H1 (cell line): Measurements from ENCODE around the gene UPK2. TPM values are rescaled to one million over a fixed set of nuclear protein-coding genes. Genes with fewer than 3 reads are reported as not detected.

Experiments
- CTCF ChIA-PET: fragments of 300-600 bp; sonication (Branson Sonifier 250); formaldehyde crosslinking; loops from one replicate; lab custom pipeline; 2021; ENCODE audit not compliant: partially characterized antibody; lab: Charles Lee
- POLR2A ChIA-PET: fragments of 300-600 bp; sonication (Branson Sonifier 250); formaldehyde crosslinking; loops from one replicate; lab custom pipeline; 2021; ENCODE audit warnings: inconsistent platforms; ENCODE audit not compliant: partially characterized antibody; lab: Charles Lee
- DNase-seq, 2 experiments: peaks; one replicate each; pipeline versions ENCODE4 v3.0.0 to v3.0.0-alpha.2; 2010 to 2022; ENCODE audit warnings: low spot score in 2 of 2, low read depth in 1 of 2, mixed read lengths in 1 of 2
- FAIRE-seq: peaks from 2 replicates; lab custom pipeline; 2011; peaks lifted over from hg19 to GRCh38; lab: Jason Lieb, UNC
- H2AFZ ChIP-seq: 2 replicates; pipeline ENCODE4 v1.8.1; 2012; ENCODE audit warnings: low read length, inconsistent platforms
- H2AK5ac ChIP-seq: 2 replicates; pipeline ENCODE4 v1.6.1; 2013; ENCODE audit warnings: low read depth, low read length
- H2BK120ac ChIP-seq: replicated peaks from 2 replicates; pipeline ENCODE3; 2013; ENCODE audit warnings: low read depth, low read length, inconsistent platforms
- H2BK12ac ChIP-seq: 2 replicates; pipeline ENCODE4 v1.6.1; 2013; ENCODE audit warnings: low read depth, low read length
- H2BK15ac ChIP-seq: 2 replicates; pipeline ENCODE4 v1.6.1; 2013; ENCODE audit warnings: low read length
- H2BK20ac ChIP-seq: 2 replicates; pipeline ENCODE4 v1.6.1; 2013; ENCODE audit warnings: low read length
- H2BK5ac ChIP-seq: 2 replicates; pipeline ENCODE4 v1.6.1; 2013; ENCODE audit warnings: low read depth, low read length
- H3K14ac ChIP-seq: 2 replicates; pipeline ENCODE4 v1.6.1; 2013; ENCODE audit warnings: inconsistent platforms; ENCODE audit not compliant: insufficient read length
- H3K18ac ChIP-seq: 2 replicates; pipeline ENCODE4 v1.6.1; 2013; ENCODE audit warnings: low read length; ENCODE audit errors: extremely low read depth
- H3K23ac ChIP-seq: 2 replicates; pipeline ENCODE4 v1.6.1; 2013; ENCODE audit warnings: inconsistent platforms; ENCODE audit not compliant: insufficient read length
- H3K23me2 ChIP-seq: 2 replicates; pipeline ENCODE4 v1.6.1; 2013; ENCODE audit warnings: low read depth, low read length
- H3K27ac ChIP-seq: 2 replicates; pipeline ENCODE4 v1.6.1; 2011; ENCODE audit warnings: low read depth, low read length, inconsistent platforms
- H3K27me3 ChIP-seq, 4 experiments: replicated peaks in 1 of 4; 1 replicate in 1 of 4; 2 replicates in 3 of 4; pipeline versions ENCODE4 v1.6.1 to v1.8.1; 2011 to 2013; ENCODE audit warnings: low read length in 3 of 4, mild to moderate bottlenecking in 3 of 4, inconsistent platforms in 2 of 4, mixed read lengths in 2 of 4, moderate library complexity in 1 of 4; ENCODE audit not compliant: control insufficient read depth in 3 of 4, insufficient read depth in 3 of 4; ENCODE audit errors: extremely low read depth in 1 of 4
- H3K36me3 ChIP-seq, 4 experiments: 2 replicates each; pipeline versions ENCODE4 v1.6.1 to v1.8.1; 2011 to 2013; ENCODE audit warnings: mild to moderate bottlenecking in 4 of 4, low read length in 3 of 4, moderate library complexity in 2 of 4, control low read depth in 1 of 4, inconsistent platforms in 1 of 4; ENCODE audit not compliant: insufficient read depth in 4 of 4, control insufficient read depth in 2 of 4
- H3K4ac ChIP-seq: replicated peaks from 2 replicates; pipeline ENCODE3; 2013; ENCODE audit warnings: low read length, low read depth, mixed read lengths, inconsistent platforms; ENCODE audit not compliant: insufficient read length
- H3K4me1 ChIP-seq, 4 experiments: replicated peaks in 1 of 4; 1 replicate in 1 of 4; 2 replicates in 3 of 4; pipeline versions ENCODE4 v1.6.1 to v1.8.1; 2011 to 2013; ENCODE audit warnings: low read length in 3 of 4, inconsistent platforms in 2 of 4, mixed read lengths in 1 of 4; ENCODE audit not compliant: insufficient read depth in 4 of 4, control insufficient read depth in 3 of 4
- H3K4me2 ChIP-seq, 2 experiments: 2 replicates each; pipeline versions ENCODE4 v1.6.1 to v1.8.1; 2011 to 2013; ENCODE audit warnings: low read depth in 2 of 2, low read length in 2 of 2, control low read depth in 1 of 2, inconsistent platforms in 1 of 2, mild to moderate bottlenecking in 1 of 2; ENCODE audit not compliant: insufficient read depth in 1 of 2
- H3K4me3 ChIP-seq, 4 experiments: fragments of 200-600, 300-600 bp in 1 of 4; sonication (generic), shearing (Covaris generic), sonication (Bioruptor Twin) in 1 of 4; 2 replicates each; pipeline versions ENCODE4 v1.5.1 to v1.8.1; 2011 to 2016; ENCODE audit warnings: low read length in 4 of 4, low read depth in 3 of 4, control low read depth in 2 of 4, inconsistent platforms in 2 of 4, mild to moderate bottlenecking in 2 of 4, mixed read lengths in 1 of 4, moderate library complexity in 1 of 4; ENCODE audit not compliant: insufficient read depth in 2 of 4; ENCODE audit errors: extremely low read depth in 1 of 4
- H3K56ac ChIP-seq: replicated peaks from 2 replicates; pipeline ENCODE3; 2013; ENCODE audit warnings: low read depth, mild to moderate bottlenecking, mixed read lengths, low read length, inconsistent platforms; ENCODE audit not compliant: insufficient read length
- H3K79me1 ChIP-seq: 2 replicates; pipeline ENCODE4 v1.6.1; 2013; ENCODE audit warnings: low read depth, low read length, control low read depth
- H3K79me2 ChIP-seq, 2 experiments: 2 replicates each; pipeline versions ENCODE4 v1.6.1 to v1.8.1; 2012 to 2013; ENCODE audit warnings: low read length in 2 of 2, mild to moderate bottlenecking in 2 of 2, inconsistent platforms in 1 of 2; ENCODE audit not compliant: insufficient read depth in 2 of 2, control insufficient read depth in 1 of 2
- H3K9ac ChIP-seq, 4 experiments: replicated peaks in 1 of 4; 1 replicate in 1 of 4; 2 replicates in 3 of 4; pipeline versions ENCODE4 v1.6.1 to v1.8.1; 2011 to 2013; ENCODE audit warnings: low read depth in 3 of 4, low read length in 3 of 4, control low read depth in 2 of 4, mild to moderate bottlenecking in 2 of 4, moderate library complexity in 2 of 4, inconsistent platforms in 1 of 4; ENCODE audit errors: extremely low read depth in 1 of 4
- H3K9me3 ChIP-seq, 2 experiments: 2 replicates each; pipeline versions ENCODE4 v1.6.1 to v1.8.1; 2012 to 2013; ENCODE audit warnings: mild to moderate bottlenecking in 2 of 2, moderate library complexity in 2 of 2, control low read depth in 1 of 2, inconsistent platforms in 1 of 2, low read depth in 1 of 2, low read length in 1 of 2, mixed read lengths in 1 of 2; ENCODE audit not compliant: insufficient read depth in 2 of 2
- H4K20me1 ChIP-seq, 2 experiments: replicated peaks in 1 of 2; 2 replicates each; pipeline versions ENCODE3 to v1.8.1; 2011 to 2013; ENCODE audit warnings: inconsistent platforms in 2 of 2, low read length in 2 of 2, mild to moderate bottlenecking in 1 of 2; ENCODE audit not compliant: insufficient read depth in 2 of 2, control insufficient read depth in 1 of 2
- H4K5ac ChIP-seq: 2 replicates; pipeline ENCODE4 v1.6.1; 2013; ENCODE audit warnings: low read length, low read depth, mixed read lengths, inconsistent platforms; ENCODE audit not compliant: insufficient read length
- H4K8ac ChIP-seq: 2 replicates; pipeline ENCODE4 v1.8.0; 2013; ENCODE audit warnings: mild to moderate bottlenecking, moderate library complexity, low read length, inconsistent platforms; ENCODE audit not compliant: insufficient read depth; ENCODE audit errors: extremely low read depth
- H4K91ac ChIP-seq: replicated peaks from 2 replicates; pipeline ENCODE3; 2013; ENCODE audit warnings: low read length, mixed read lengths, inconsistent platforms; ENCODE audit not compliant: insufficient read length
- BRCA1 ChIP-seq: IDR thresholded peaks from 2 replicates; pipeline ENCODE4 v1.6.1; 2012; ENCODE audit warnings: low read depth, low read length, improper control_type of control experiment
- CBX5 ChIP-seq: fragments of 300-800, 300-1000 bp; sonication (generic); IDR thresholded peaks from 2 replicates; pipeline ENCODE4 v1.7.1; 2016; ENCODE audit warnings: antibody characterized with exemption, low read length, low read depth
- CEBPB ChIP-seq: IDR thresholded peaks from 2 replicates; pipeline ENCODE4 v1.6.1; 2012; ENCODE audit warnings: low read depth, low read length
- EGR1 ChIP-seq: IDR thresholded peaks from 2 replicates; pipeline ENCODE4 v1.6.1; 2011; ENCODE audit warnings: low read depth, low read length, borderline replicate concordance
- EZH2 ChIP-seq: fragments of 200-600 bp; sonication (generic); IDR thresholded peaks from 2 replicates; pipeline ENCODE4 v1.7.1; 2012; ENCODE audit warnings: low read depth, mild to moderate bottlenecking, moderate library complexity, low read length, inconsistent platforms; ENCODE audit not compliant: severe bottlenecking
- FOSL1 ChIP-seq: IDR thresholded peaks from 2 replicates; pipeline ENCODE4 v1.6.1; 2011; ENCODE audit warnings: mild to moderate bottlenecking, low read depth, low read length, moderate library complexity; ENCODE audit not compliant: insufficient read depth
- JUND ChIP-seq: IDR thresholded peaks from 2 replicates; pipeline ENCODE4 v1.6.1; 2011; ENCODE audit warnings: mild to moderate bottlenecking, improper control_type of control experiment, low read length
- PHF8 ChIP-seq: fragments of 200-600 bp; sonication (generic); conservative IDR thresholded peaks from 2 replicates; pipeline ENCODE4 v1.7.1; 2012; ENCODE audit warnings: low read depth, mild to moderate bottlenecking, inconsistent platforms, low read length, moderate library complexity
- SIN3A ChIP-seq, 2 experiments: IDR thresholded peaks in 1 of 2; conservative IDR thresholded peaks in 1 of 2; 2 replicates each; pipeline ENCODE4 v1.6.1; 2011 to 2012; ENCODE audit warnings: low read length in 2 of 2, improper control_type of control experiment in 1 of 2, low read depth in 1 of 2, mild to moderate bottlenecking in 1 of 2
- TBP ChIP-seq: IDR thresholded peaks from 2 replicates; pipeline ENCODE4 v1.6.1; 2011; ENCODE audit warnings: low read depth, low read length, improper control_type of control experiment
- WGBS, 2 experiments: shearing (Covaris generic) in 1 of 2; methylation state at CpG; one replicate each; pipeline versions ENCODE4 v1.1.6 to v1.1.7; 2013 to 2015; ENCODE audit warnings: low lambda C conversion rate in 2 of 2, mixed read lengths in 2 of 2, inconsistent platforms in 1 of 2, low coverage in 1 of 2, missing lambda C conversion rate in 1 of 2; ENCODE audit not compliant: insufficient replicate concordance in 2 of 2, insufficient coverage in 1 of 2, insufficient read length in 1 of 2; ENCODE audit errors: extremely low coverage in 1 of 2, missing lambda C conversion rate in 1 of 2; 5-methylcytosine and 5-hydroxymethylcytosine counted together
- polyA plus RNA-seq, 7 experiments: library from polyadenylated mRNA; depleted of rRNA in 3 of 7; stranded (reverse) in 5 of 7; unstranded in 2 of 7; fragments of >200 nt in 5 of 7; fragments of 200-250 nt in 2 of 7; gene quantifications; 1 replicate in 5 of 7; 2 replicates in 1 of 7; 4 replicates in 1 of 7; pipeline versions ENCODE4 v1.2.1 to v1.2.3, GENCODE V29; 2011 to 2013; ENCODE audit warnings: missing spikeins in 2 of 7, mixed read lengths in 2 of 7
- total RNA-seq: library from RNA; stranded (reverse); fragmentation: NEBNext Ultra II Directional; extraction: Animal tissue kit (Norgen Biotek cat#: 25700); gene quantifications from 2 replicates; pipeline ENCODE4 v1.2.1, GENCODE V29; 2021
- TF ChIP-seq, protein P1 (sequence below), 3 experiments: IDR thresholded peaks; 1 replicate in 2 of 3; 2 replicates in 1 of 3; pipeline versions ENCODE4 v1.5.1 to v1.6.1; 2011; ENCODE audit warnings: low read length in 3 of 3, mild to moderate bottlenecking in 3 of 3, inconsistent platforms in 2 of 3, low read depth in 1 of 3, moderate library complexity in 1 of 3; ENCODE audit not compliant: insufficient read depth in 1 of 3; ENCODE audit errors: control extremely low read depth in 1 of 3

The UPK2 gene
- total and polyA plus RNA-seq, 2 of the 8 experiments (the other 6 are each of a cell fraction or from before 2014, with no cell fraction given): 0.76 TPM; not detected in 1

DNA sequence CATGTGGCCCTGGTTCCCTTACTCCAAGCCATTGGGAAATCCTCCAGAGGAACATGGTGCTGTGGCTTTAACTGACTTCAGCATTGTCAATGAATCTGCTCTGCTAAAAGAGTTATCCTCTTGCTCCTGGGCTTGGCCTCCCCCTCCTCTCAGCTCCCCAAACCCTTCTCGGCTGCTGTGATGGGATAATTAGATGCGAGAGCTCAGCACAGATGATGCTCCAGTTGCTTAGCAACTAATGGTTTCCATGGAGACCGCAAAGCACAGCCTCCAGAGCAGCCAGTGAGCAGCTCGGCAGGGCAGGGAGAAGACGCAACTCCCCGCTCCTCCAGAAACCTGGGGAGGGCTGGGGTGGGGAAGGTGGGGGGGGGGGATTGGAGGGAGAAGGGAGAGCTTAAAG lies 2.8 kb upstream of the UPK2 start:
- H3K23me2 ChIP-seq: 0 out of 2 replicates have a peak, but pooled peaks cover 2% of the 10 kb centered on the region
- H3K27ac ChIP-seq: no peak overlapping the region
- no peak overlapping the region for H2BK120ac ChIP-seq
- H4K20me1 ChIP-seq: no peaks in the 10 kb centered on the region
- ChIA-PET CTCF (interaction anchor here (0.6 to 12.7 kb wide), 9 partner anchors 13 to 217 kb away, joined by 3 to 100 read pairs (median 3); no protein-coding TSS in a partner anchor), POLR2A (interaction anchor here (0.6 to 2.4 kb wide), 4 partner anchors 13 to 63 kb away, joined by 3 to 7 read pairs (median 5); no protein-coding TSS in a partner anchor)
- H2BK20ac ChIP-seq: no peak overlapping the region
- no peak overlapping the region for H3K4me3 ChIP-seq
- H2BK5ac ChIP-seq: no peak overlapping the region
- H3K56ac ChIP-seq: no peak overlapping the region
- no peak overlapping the region for H2AFZ ChIP-seq
- no peak overlapping the region for H2BK15ac ChIP-seq
- no peaks in the 10 kb centered on the region for H3K36me3 ChIP-seq
- H3K27me3 ChIP-seq: peaks cover 0 to 4% (median 3%) of the 10 kb centered on the region in 4 experiments; a peak in 2 of 7 replicates
- H2AK5ac ChIP-seq: no peak overlapping the region
- H3K9ac ChIP-seq: no peak overlapping the region
- no peak overlapping the region for H4K91ac ChIP-seq
- no peak overlapping the region for H4K8ac ChIP-seq
- H2BK12ac ChIP-seq: no peak overlapping the region
- peaks cover 0 to 5% (median 1%) of the 10 kb centered on the region in 4 experiments; a peak in 3 of 7 replicates for H3K4me1 ChIP-seq
- no peak overlapping the region for H3K14ac ChIP-seq
- H4K5ac ChIP-seq: no peak overlapping the region
- no peaks in the 10 kb centered on the region for H3K79me2 ChIP-seq
- 22% methylated on average over 6 of the region's 6 CpGs; no CpG with 5 or more reads in 1 of the 2 experiments for WGBS, 2 experiments
- H3K18ac ChIP-seq: no peak overlapping the region
- no peak overlapping the region for H3K4ac ChIP-seq
- H3K4me2 ChIP-seq: no peak overlapping the region
- peak in 1 of 2 experiments; percentile 66 for DNase-seq
- H3K9me3 ChIP-seq: no peaks in the 10 kb centered on the region
- no peaks in the 10 kb centered on the region for H3K79me1 ChIP-seq
- FAIRE-seq: no peak
- H3K23ac ChIP-seq: no peak overlapping the region
- TF ChIP-seq EZH2 (no peak), SIN3A (conservative IDR thresholded peaks at IDR 0.05 in 1 of 2, IDR thresholded peaks at IDR 0.05 in 1 of 2; ENCODE audit: low read depth in 1 of 2, low read length in 2 of 2) (0 out of 4 replicates have a peak, but pooled peaks of 1 of the 2 experiments have one; percentile 38), PHF8 (no peak), TBP (no peak), CBX5 (no peak), FOSL1 (no peak), EGR1 (no peak), CEBPB (no peak), BRCA1 (no peak), JUND (no peak)
- TF ChIP-seq, protein P1, sequence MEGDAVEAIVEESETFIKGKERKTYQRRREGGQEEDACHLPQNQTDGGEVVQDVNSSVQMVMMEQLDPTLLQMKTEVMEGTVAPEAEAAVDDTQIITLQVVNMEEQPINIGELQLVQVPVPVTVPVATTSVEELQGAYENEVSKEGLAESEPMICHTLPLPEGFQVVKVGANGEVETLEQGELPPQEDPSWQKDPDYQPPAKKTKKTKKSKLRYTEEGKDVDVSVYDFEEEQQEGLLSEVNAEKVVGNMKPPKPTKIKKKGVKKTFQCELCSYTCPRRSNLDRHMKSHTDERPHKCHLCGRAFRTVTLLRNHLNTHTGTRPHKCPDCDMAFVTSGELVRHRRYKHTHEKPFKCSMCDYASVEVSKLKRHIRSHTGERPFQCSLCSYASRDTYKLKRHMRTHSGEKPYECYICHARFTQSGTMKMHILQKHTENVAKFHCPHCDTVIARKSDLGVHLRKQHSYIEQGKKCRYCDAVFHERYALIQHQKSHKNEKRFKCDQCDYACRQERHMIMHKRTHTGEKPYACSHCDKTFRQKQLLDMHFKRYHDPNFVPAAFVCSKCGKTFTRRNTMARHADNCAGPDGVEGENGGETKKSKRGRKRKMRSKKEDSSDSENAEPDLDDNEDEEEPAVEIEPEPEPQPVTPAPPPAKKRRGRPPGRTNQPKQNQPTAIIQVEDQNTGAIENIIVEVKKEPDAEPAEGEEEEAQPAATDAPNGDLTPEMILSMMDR (IDR thresholded peaks at IDR 0.05; ENCODE audit: control extremely low read depth in 1 of 3, insufficient read depth in 1 of 3, low read depth in 1 of 3, low read length in 3 of 3): no peak
